KMS-11 (cell line): ENCODE results near the gene DLX5.

Source experiments
- H2AFZ ChIP-seq: fragments of 200-600 bp; sonication (generic); 2 replicates; pipeline ENCODE4 v1.6.1; 2016; ENCODE audit warnings: antibody characterized with exemption, mixed run types, low read depth
- H3K27ac ChIP-seq: fragments of 200-600 bp; sonication (generic); 2 replicates; pipeline ENCODE4 v1.6.1; 2016; ENCODE audit warnings: mild to moderate bottlenecking, mixed run types
- H3K27me3 ChIP-seq: fragments of 200-600 bp; sonication (generic); 2 replicates; pipeline ENCODE4 v1.6.1; 2017; ENCODE audit warnings: mild to moderate bottlenecking, low read depth, mixed run types, moderate library complexity; ENCODE audit not compliant: insufficient read depth
- H3K36me3 ChIP-seq: fragments of 200-600 bp; sonication (generic); 2 replicates; pipeline ENCODE4 v1.6.1; 2017; ENCODE audit warnings: mild to moderate bottlenecking, mixed run types; ENCODE audit not compliant: insufficient read depth
- H3K4me1 ChIP-seq: fragments of 200-600 bp; sonication (generic); 2 replicates; pipeline ENCODE4 v1.6.1; 2016; ENCODE audit warnings: mild to moderate bottlenecking, low read depth, mixed run types; ENCODE audit not compliant: poor library complexity, severe bottlenecking
- H3K4me2 ChIP-seq: fragments of 200-600 bp; sonication (generic); 2 replicates; pipeline ENCODE4 v1.7.0; 2016; ENCODE audit warnings: mild to moderate bottlenecking, mixed run types
- H3K4me3 ChIP-seq: fragments of 200-600 bp; sonication (generic); IDR thresholded peaks from 2 replicates; pipeline ENCODE4 v1.6.1; 2017; ENCODE audit warnings: low read depth, low read length, mixed read lengths; ENCODE audit not compliant: insufficient read depth
- H3K79me2 ChIP-seq: fragments of 200-600 bp; sonication (generic); 2 replicates; pipeline ENCODE4 v1.6.1; 2016; ENCODE audit warnings: low read depth, mixed run types; ENCODE audit not compliant: insufficient read depth
- H3K9ac ChIP-seq: fragments of 200-600 bp; sonication (generic); 2 replicates; pipeline ENCODE4 v1.6.1; 2016; ENCODE audit warnings: mild to moderate bottlenecking, mixed run types
- H4K20me1 ChIP-seq: fragments of 200-600 bp; sonication (generic); 2 replicates; pipeline ENCODE4 v1.6.1; 2016; ENCODE audit warnings: mild to moderate bottlenecking, mixed run types; ENCODE audit not compliant: insufficient read depth
- TF ChIP-seq, protein P1 (sequence below): fragments of 200-600 bp; sonication (generic); conservative IDR thresholded peaks from 2 replicates; pipeline ENCODE4 v1.6.1; 2017; ENCODE audit warnings: low read depth, mild to moderate bottlenecking, antibody characterized with exemption, low read length, moderate library complexity, mixed read lengths

The DLX5 gene

DNA sequence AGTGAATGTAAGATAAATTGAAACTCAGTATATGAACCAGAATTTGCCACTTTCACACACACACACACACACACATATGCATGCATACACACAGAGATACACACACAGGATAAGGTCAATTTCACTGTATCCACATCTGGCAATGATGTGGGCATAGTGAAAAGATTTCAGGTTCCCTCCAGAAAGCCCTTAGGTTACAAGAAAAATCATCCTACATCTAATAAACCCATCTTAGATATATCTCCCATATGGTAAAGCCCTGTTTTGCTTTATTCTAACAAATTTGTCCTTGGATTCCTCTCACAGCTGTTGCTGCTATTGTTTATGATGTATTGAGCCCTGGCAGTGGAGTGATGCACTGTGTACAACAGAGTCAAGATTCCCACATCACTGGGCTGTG, 47.2 kb downstream of the DLX5 start:
- H3K36me3 ChIP-seq: no peaks in the 10 kb centered on the region
- no peaks in the 10 kb centered on the region for H3K79me2 ChIP-seq
- no peak overlapping the region for H3K9ac ChIP-seq
- TF ChIP-seq, protein P1, sequence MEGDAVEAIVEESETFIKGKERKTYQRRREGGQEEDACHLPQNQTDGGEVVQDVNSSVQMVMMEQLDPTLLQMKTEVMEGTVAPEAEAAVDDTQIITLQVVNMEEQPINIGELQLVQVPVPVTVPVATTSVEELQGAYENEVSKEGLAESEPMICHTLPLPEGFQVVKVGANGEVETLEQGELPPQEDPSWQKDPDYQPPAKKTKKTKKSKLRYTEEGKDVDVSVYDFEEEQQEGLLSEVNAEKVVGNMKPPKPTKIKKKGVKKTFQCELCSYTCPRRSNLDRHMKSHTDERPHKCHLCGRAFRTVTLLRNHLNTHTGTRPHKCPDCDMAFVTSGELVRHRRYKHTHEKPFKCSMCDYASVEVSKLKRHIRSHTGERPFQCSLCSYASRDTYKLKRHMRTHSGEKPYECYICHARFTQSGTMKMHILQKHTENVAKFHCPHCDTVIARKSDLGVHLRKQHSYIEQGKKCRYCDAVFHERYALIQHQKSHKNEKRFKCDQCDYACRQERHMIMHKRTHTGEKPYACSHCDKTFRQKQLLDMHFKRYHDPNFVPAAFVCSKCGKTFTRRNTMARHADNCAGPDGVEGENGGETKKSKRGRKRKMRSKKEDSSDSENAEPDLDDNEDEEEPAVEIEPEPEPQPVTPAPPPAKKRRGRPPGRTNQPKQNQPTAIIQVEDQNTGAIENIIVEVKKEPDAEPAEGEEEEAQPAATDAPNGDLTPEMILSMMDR: no peak
- H3K4me1 ChIP-seq: no peaks in the 10 kb centered on the region
- no peaks in the 10 kb centered on the region for H3K27me3 ChIP-seq
- no peak overlapping the region for H3K27ac ChIP-seq
- H2AFZ ChIP-seq: no peak overlapping the region
- no peak overlapping the region for H3K4me2 ChIP-seq
- no peak overlapping the region for H3K4me3 ChIP-seq
- H4K20me1 ChIP-seq: no peaks in the 10 kb centered on the region

DNA sequence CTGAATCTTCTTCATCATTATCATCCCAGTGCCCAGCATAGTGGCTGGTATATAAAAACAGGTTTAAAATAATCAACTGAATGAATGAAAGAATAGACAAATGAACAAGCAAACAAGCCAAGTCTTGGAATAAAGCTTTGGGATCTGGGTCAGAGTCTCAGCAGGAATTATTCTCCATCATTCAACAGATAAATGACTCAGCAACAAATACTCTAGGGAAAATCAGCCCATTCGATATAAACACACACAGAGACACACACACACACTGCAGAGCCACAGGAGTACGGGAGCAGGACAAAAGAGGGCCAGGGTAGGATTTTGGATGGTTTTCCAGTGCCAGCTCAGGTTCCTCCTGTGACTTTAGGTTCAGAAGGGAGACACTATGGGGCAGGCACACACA, 48.5 kb downstream of the DLX5 start:
- Histone ChIP-seq H3K79me2 (no peaks in the 10 kb centered on the region), H3K4me3 (no peak overlapping the region), H4K20me1 (no peaks in the 10 kb centered on the region), H3K4me2 (no peak overlapping the region), H3K36me3 (no peaks in the 10 kb centered on the region), H3K27ac (no peak overlapping the region), H3K27me3 (no peaks in the 10 kb centered on the region), H3K9ac (no peak overlapping the region), H2AFZ (no peak overlapping the region), H3K4me1 (no peaks in the 10 kb centered on the region)
- TF ChIP-seq, protein P1: no peak

DNA sequence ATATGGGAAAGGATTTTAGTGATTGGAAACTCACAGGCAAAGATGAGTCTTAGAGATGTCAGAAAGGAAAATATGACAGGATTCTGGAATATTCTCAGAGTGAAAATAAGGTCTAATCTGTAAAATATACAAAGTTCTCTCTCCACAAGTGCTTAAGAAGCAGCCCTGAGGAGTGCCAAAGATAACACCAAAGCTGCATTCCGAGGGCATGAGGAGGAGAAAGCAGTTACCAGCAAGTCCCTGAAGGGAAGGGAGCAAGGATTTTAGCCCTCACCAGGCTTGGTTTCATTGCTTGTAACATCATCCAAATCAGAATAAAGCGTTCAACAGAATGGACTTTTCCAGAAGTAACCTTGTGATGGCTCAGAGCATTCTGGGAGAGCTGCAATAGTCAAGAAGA, 50.6 kb downstream of the DLX5 start:
- H3K36me3 ChIP-seq: no peaks in the 10 kb centered on the region
- H3K4me1 ChIP-seq: no peaks in the 10 kb centered on the region
- TF ChIP-seq, protein P1: no peak
- no peaks in the 10 kb centered on the region for H4K20me1 ChIP-seq
- H2AFZ ChIP-seq: no peak overlapping the region
- H3K79me2 ChIP-seq: no peaks in the 10 kb centered on the region
- no peaks in the 10 kb centered on the region for H3K27me3 ChIP-seq
- no peak overlapping the region for H3K27ac ChIP-seq
- no peak overlapping the region for H3K9ac ChIP-seq
- no peak overlapping the region for H3K4me2 ChIP-seq
- no peak overlapping the region for H3K4me3 ChIP-seq

GRCh38 chr7:96970739-96971138, 53.9 kb downstream of the DLX5 start:
- Histone ChIP-seq H3K4me1 (no peaks in the 10 kb centered on the region), H3K27ac (no peak overlapping the region), H3K4me2 (no peak overlapping the region), H3K9ac (no peak overlapping the region), H3K27me3 (no peaks in the 10 kb centered on the region), H2AFZ (no peak overlapping the region), H3K79me2 (no peaks in the 10 kb centered on the region), H4K20me1 (no peaks in the 10 kb centered on the region), H3K36me3 (no peaks in the 10 kb centered on the region), H3K4me3 (no peak overlapping the region)
- TF ChIP-seq, protein P1: no peak
